Loucy (cell line): ENCODE results near the gene NFATC2IP.

Experiments used
- H2AFZ ChIP-seq: fragments of 200-600 bp; sonication (generic); 2 replicates; pipeline ENCODE4 v1.6.0; 2016; ENCODE audit warnings: antibody characterized with exemption, mild to moderate bottlenecking, low read length, moderate library complexity
- H3F3A ChIP-seq: fragments of 200-600 bp; 2 replicates; pipeline ENCODE4 v1.6.0; 2016; ENCODE audit warnings: antibody characterized with exemption, low read depth, mild to moderate bottlenecking
- H3K27me3 ChIP-seq: fragments of 200-600 bp; sonication (generic); 2 replicates; pipeline ENCODE4 v1.6.1; 2014; ENCODE audit warnings: low read length, mild to moderate bottlenecking; ENCODE audit not compliant: insufficient read depth, poor library complexity, severe bottlenecking
- H3K36me3 ChIP-seq: fragments of 200-600 bp; sonication (generic); 2 replicates; pipeline ENCODE4 v1.6.1; 2016; ENCODE audit warnings: low read length; ENCODE audit not compliant: insufficient read depth
- H3K4me1 ChIP-seq: fragments of 200-600 bp; sonication (generic); 2 replicates; pipeline ENCODE4 v1.5.1; 2014; ENCODE audit warnings: low read length, mild to moderate bottlenecking; ENCODE audit not compliant: insufficient read depth, poor library complexity, severe bottlenecking
- H3K4me2 ChIP-seq: fragments of 200-600 bp; sonication (generic); 2 replicates; pipeline ENCODE4 v1.6.0; 2014; ENCODE audit warnings: antibody characterized with exemption, low read length, low read depth, mild to moderate bottlenecking; ENCODE audit not compliant: poor library complexity, severe bottlenecking
- H3K4me3 ChIP-seq: fragments of 200-600 bp; sonication (generic); 2 replicates; pipeline ENCODE4 v1.5.1; 2014; ENCODE audit warnings: low read length, mild to moderate bottlenecking, mixed read lengths; ENCODE audit not compliant: poor library complexity, severe bottlenecking
- H3K79me2 ChIP-seq: fragments of 200-600 bp; sonication (generic); 2 replicates; pipeline ENCODE4 v1.6.1; 2014; ENCODE audit warnings: low read length; ENCODE audit not compliant: insufficient read depth
- H3K9ac ChIP-seq: fragments of 200-600 bp; sonication (generic); 2 replicates; pipeline ENCODE4 v1.6.0; 2014; ENCODE audit warnings: mild to moderate bottlenecking, low read depth, low read length, moderate library complexity; ENCODE audit not compliant: poor library complexity, severe bottlenecking
- H3K9me2 ChIP-seq: fragments of 200-600 bp; sonication (generic); replicated peaks from 2 replicates; pipeline ENCODE4 v1.6.1; 2016; ENCODE audit warnings: low read depth, low read length, mixed read lengths
- H3K9me3 ChIP-seq: fragments of 200-600 bp; sonication (generic); 2 replicates; pipeline ENCODE4 v1.6.1; 2014; ENCODE audit warnings: mild to moderate bottlenecking, antibody characterized with exemption, low read length, low read depth; ENCODE audit not compliant: insufficient read depth
- H4K20me1 ChIP-seq: fragments of 200-600 bp; sonication (generic); 2 replicates; pipeline ENCODE4 v1.6.0; 2014; ENCODE audit warnings: antibody characterized with exemption, low read length, mild to moderate bottlenecking; ENCODE audit not compliant: insufficient read depth, poor library complexity, severe bottlenecking
- CTCF ChIP-seq: fragments of 200-600 bp; sonication (generic); conservative IDR thresholded peaks from 2 replicates; pipeline ENCODE4 v1.5.1; 2014; ENCODE audit warnings: mild to moderate bottlenecking, antibody characterized with exemption, low read length
- EZH2phosphoT487 ChIP-seq: fragments of 200-600 bp; IDR thresholded peaks from 2 replicates; pipeline ENCODE4 v1.6.1; 2018; ENCODE audit warnings: antibody characterized with exemption, mild to moderate bottlenecking, moderate library complexity, borderline replicate concordance

Gene NFATC2IP

GRCh38 chr16:28903344-28904042 is 47.2 kb upstream of the NFATC2IP start:
- Histone ChIP-seq H3F3A (no peaks in the 10 kb centered on the region), H3K4me2 (no peak overlapping the region), H3K4me1 (no peaks in the 10 kb centered on the region), H4K20me1 (no peaks in the 10 kb centered on the region), H3K9me2 (no peaks in the 10 kb centered on the region), H3K9ac (no peak overlapping the region), H3K27me3 (no peaks in the 10 kb centered on the region), H2AFZ (no peak overlapping the region), H3K9me3 (no peaks in the 10 kb centered on the region), H3K4me3 (no peak overlapping the region), H3K36me3 (peaks cover 4% of the 10 kb centered on the region; the same call in 1 of the 2 replicates), H3K79me2 (no peaks in the 10 kb centered on the region)
- no peak for TF ChIP-seq CTCF
- no peak for TF ChIP-seq EZH2phosphoT487

GRCh38 chr16:28904363-28904762 is 46.4 kb upstream of the NFATC2IP start:
- no peak for TF ChIP-seq CTCF
- peaks cover 5% of the 10 kb centered on the region; the same call in 1 of the 2 replicates for H3K36me3 ChIP-seq
- H3K27me3 ChIP-seq = no peaks in the 10 kb centered on the region
- no peaks in the 10 kb centered on the region for H3K79me2 ChIP-seq
- no peaks in the 10 kb centered on the region for H3F3A ChIP-seq
- no peaks in the 10 kb centered on the region for H4K20me1 ChIP-seq
- H3K4me3 ChIP-seq = no peak overlapping the region
- no peaks in the 10 kb centered on the region for H3K9me2 ChIP-seq
- H3K9me3 ChIP-seq = no peaks in the 10 kb centered on the region
- no peak overlapping the region for H3K4me2 ChIP-seq
- no peaks in the 10 kb centered on the region for H3K4me1 ChIP-seq
- no peak overlapping the region for H3K9ac ChIP-seq
- no peak overlapping the region for H2AFZ ChIP-seq

- Histone ChIP-seq H3K36me3 (peaks cover 5% of the 10 kb centered on the region; the same call in 1 of the 2 replicates), H3F3A (no peaks in the 10 kb centered on the region), H4K20me1 (no peaks in the 10 kb centered on the region), H3K9me2 (no peaks in the 10 kb centered on the region), H2AFZ (no peak overlapping the region), H3K9me3 (no peaks in the 10 kb centered on the region), H3K27me3 (no peaks in the 10 kb centered on the region), H3K4me2 (no peak overlapping the region), H3K9ac (no peak overlapping the region), H3K4me3 (no peak overlapping the region), H3K4me1 (no peaks in the 10 kb centered on the region), H3K79me2 (no peaks in the 10 kb centered on the region)
- no peak for TF ChIP-seq EZH2phosphoT487
- TF ChIP-seq CTCF = no peak
These were observed 45.9 kb upstream of the NFATC2IP start for GRCh38 chr16:28904828-28905227.
